RWPE2 (cell line): ENCODE data around the gene NUDT1.

Source experiments
- ATAC-seq: fragments of 200-7000 bp; cut with Tn5 transposase; 3 replicates; pipeline ENCODE4 v1.9.1; 2021; ENCODE audit warnings: low read depth
- DNase-seq: peaks from one replicate; pipeline ENCODE4 v3.0.0-alpha.2; 2020; ENCODE audit warnings: low spot score
- H3K27ac ChIP-seq: fragments of 450-650 bp; 2 replicates; pipeline ENCODE4 v1.5.1; 2017; ENCODE audit warnings: mild to moderate bottlenecking; ENCODE audit not compliant: poor library complexity, severe bottlenecking
- H3K27me3 ChIP-seq: fragments of 250-450 bp; sonication (Bioruptor Pico); 2 replicates; pipeline ENCODE4 v1.5.1; 2021; ENCODE audit warnings: mild to moderate bottlenecking, moderate library complexity; ENCODE audit not compliant: insufficient read depth, poor library complexity, severe bottlenecking
- H3K36me3 ChIP-seq: fragments of 250-450 bp; sonication (Bioruptor Pico); 2 replicates; pipeline ENCODE4 v1.5.1; 2020; ENCODE audit warnings: low read depth, mild to moderate bottlenecking, moderate library complexity
- H3K4me1 ChIP-seq: fragments of 250-450 bp; sonication (Bioruptor Pico); 2 replicates; pipeline ENCODE4 v1.5.1; 2021; ENCODE audit warnings: mild to moderate bottlenecking, moderate library complexity; ENCODE audit not compliant: insufficient read depth, poor library complexity, severe bottlenecking
- H3K4me3 ChIP-seq: fragments of 250-450 bp; sonication (Bioruptor Pico); 2 replicates; pipeline ENCODE4 v1.5.1; 2021; ENCODE audit warnings: mild to moderate bottlenecking, moderate library complexity; ENCODE audit not compliant: severe bottlenecking
- H3K9me3 ChIP-seq: fragments of 250-450 bp; sonication (Bioruptor Pico); 2 replicates; pipeline ENCODE4 v1.5.1; 2021; ENCODE audit warnings: mild to moderate bottlenecking, moderate library complexity; ENCODE audit not compliant: severe bottlenecking
- CTCF ChIP-seq: fragments of 450-650 bp; IDR thresholded peaks from one replicate; pipeline ENCODE4 v1.5.1; 2017; ENCODE audit warnings: mild to moderate bottlenecking, moderate library complexity; ENCODE audit not compliant: poor library complexity, severe bottlenecking

NUDT1 gene

DNA sequence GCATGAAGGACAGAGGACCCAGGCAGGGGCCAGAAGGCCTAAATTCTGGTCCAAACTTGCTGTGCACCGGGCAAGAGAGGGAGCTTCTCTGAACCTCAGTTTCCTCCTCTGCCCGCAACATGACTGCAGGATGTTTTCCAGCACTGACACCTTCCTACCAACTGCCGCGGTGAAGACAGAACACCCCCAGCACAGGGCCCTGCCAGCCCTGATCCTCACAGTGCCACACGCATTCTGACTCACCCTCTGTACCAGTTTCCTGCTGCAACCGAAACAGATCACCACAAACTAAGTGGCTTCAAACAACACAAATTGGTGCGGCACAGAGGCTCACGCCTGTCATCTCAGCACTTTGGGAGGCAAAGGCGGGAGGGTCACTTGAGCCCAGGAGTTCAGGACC lies 27.4 kb upstream of the NUDT1 start:
- Histone ChIP-seq H3K27ac (no peak overlapping the region), H3K36me3 (peaks cover 60% of the 10 kb centered on the region), H3K9me3 (no peaks in the 10 kb centered on the region), H3K4me3 (no peak overlapping the region), H3K4me1 (no peaks in the 10 kb centered on the region), H3K27me3 (no peaks in the 10 kb centered on the region)
- no peak for DNase-seq
- no peak for ATAC-seq
- TF ChIP-seq CTCF = no peak

DNA sequence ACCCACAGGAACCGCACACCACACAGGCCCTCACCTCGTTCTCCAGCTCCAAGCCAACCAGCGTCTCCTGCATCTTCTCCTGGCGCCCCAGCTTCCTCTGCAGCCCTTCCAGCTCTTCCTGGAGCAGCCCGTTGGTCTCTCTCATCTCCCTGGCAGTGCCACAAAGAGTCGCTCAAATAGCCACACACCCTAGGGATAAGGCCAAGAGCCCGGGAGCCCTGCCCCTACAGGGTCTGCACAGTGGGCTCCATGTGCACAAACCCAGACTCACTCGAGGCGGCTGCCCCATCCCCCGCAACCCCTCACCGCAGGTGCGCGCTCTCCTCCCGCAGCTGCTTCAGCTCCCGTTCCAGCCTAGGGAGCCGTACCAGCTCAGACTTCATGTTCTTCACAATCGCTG lies 26.2 kb upstream of the NUDT1 start:
- no peaks in the 10 kb centered on the region for H3K4me1 ChIP-seq
- no peak for TF ChIP-seq CTCF
- DNase-seq = no peak
- H3K9me3 ChIP-seq = no peaks in the 10 kb centered on the region
- ATAC-seq = no peak
- H3K4me3 ChIP-seq = no peak overlapping the region
- no peaks in the 10 kb centered on the region for H3K27me3 ChIP-seq
- no peak overlapping the region for H3K27ac ChIP-seq
- H3K36me3 ChIP-seq = peaks cover 59% of the 10 kb centered on the region

GRCh38 chr7:2217206-2217605 lies 24.8 kb upstream of the NUDT1 start:
- TF ChIP-seq CTCF = no peak
- peaks cover 58% of the 10 kb centered on the region for H3K36me3 ChIP-seq
- H3K4me1 ChIP-seq = no peaks in the 10 kb centered on the region
- no peak overlapping the region for H3K27ac ChIP-seq
- ATAC-seq (no peak), DNase-seq (no peak)
- H3K27me3 ChIP-seq = no peaks in the 10 kb centered on the region
- no peaks in the 10 kb centered on the region for H3K9me3 ChIP-seq
- no peak overlapping the region for H3K4me3 ChIP-seq

DNA sequence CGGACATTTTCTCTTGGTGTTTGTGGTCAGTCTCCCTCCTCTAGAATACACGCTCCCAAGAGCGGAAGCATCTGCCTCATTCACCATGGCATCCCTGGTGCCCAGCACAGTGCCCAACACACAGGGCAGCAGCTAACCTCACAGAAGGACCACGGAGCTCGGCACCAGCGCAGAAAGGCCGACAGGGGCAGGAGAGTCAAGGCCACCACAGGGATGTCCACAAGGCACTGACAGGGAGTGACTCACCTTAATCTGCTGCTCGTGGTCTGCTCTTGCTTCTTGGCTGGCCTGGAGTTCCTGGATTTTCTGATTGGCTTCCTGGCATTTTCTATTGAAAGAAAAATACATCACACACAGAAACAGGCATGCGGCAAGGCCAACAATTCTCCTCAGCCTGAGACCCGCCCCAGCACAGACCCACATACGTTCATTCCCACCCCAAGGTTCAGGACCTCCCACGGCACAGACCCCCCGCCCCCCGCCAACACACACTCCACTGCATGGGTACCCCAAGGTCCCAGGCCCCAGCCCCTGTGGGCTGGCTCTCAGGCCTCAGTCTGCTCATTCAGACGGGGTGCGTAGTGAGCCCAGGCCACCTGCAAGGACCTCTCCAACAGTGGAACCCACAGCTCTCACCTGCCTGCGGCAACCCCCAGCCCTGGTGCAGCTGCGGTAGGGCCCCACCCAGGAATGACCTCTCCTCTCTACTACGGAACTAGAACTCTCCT lies 24.1 kb upstream of the NUDT1 start:
- no peak for TF ChIP-seq CTCF
- no peak for DNase-seq
- Histone ChIP-seq H3K4me3 (no peak overlapping the region), H3K27ac (no peak overlapping the region), H3K9me3 (no peaks in the 10 kb centered on the region), H3K27me3 (no peaks in the 10 kb centered on the region), H3K36me3 (peaks cover 57% of the 10 kb centered on the region), H3K4me1 (no peaks in the 10 kb centered on the region)
- ATAC-seq = no peak

DNA sequence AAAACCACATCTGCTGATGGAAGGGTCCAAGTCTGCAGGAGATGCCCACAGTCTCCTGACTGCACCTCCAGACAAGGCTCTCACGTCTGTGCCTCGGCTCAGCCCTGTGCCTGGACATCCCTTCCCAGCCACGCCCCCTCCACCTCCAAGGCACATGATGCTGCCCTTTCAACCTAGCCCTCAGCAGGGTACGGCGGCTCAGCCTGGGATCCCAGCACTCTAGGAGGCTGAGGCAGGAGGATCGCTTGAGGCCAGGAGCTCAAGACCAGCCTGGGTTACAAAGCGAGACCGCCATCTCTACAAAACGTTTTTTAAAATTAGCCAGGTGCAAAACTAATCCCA lies 23.6 kb upstream of the NUDT1 start:
- DNase-seq (peak; percentile 58), ATAC-seq (no peak)
- H3K27ac ChIP-seq = no peak overlapping the region
- H3K4me1 ChIP-seq = no peaks in the 10 kb centered on the region
- H3K36me3 ChIP-seq = peaks cover 57% of the 10 kb centered on the region
- H3K9me3 ChIP-seq = no peaks in the 10 kb centered on the region
- no peaks in the 10 kb centered on the region for H3K27me3 ChIP-seq
- no peak for TF ChIP-seq CTCF
- H3K4me3 ChIP-seq = no peak overlapping the region
